Measurements from ENCODE around the gene RBBP7. TPM values are rescaled to one million over a fixed set of nuclear protein-coding genes. Genes with fewer than 3 reads are reported as not detected.

The RBBP7 gene
- 170 TPM for polyA plus RNA-seq

- Mint-ChIP-seq H3K36me3 (peaks cover 2% of the 10 kb centered on the region), H3K27me3 (peaks cover 23% of the 10 kb centered on the region), H3K9me3 (no peaks in the 10 kb centered on the region), H3K4me3 (peak within 1 kb of the TSS; percentile 95 to 100 (median 98)), H3K4me1 (peaks cover 26 to 39% (median 37%) of the 10 kb centered on the region in 3 donors), H3K27ac (peak within 1 kb of the TSS; percentile 98 to 99 (median 99))
Observed at GRCh38 chrX:16870095-16870861, at the start of gene RBBP7. Gene RBBP7, minus strand, starts transcription at chrX:16870362. Its CDS starts 309 bp downstream, at chrX:16870053.

- no peaks in the 10 kb centered on the region for H3K9me3 Mint-ChIP-seq
- no peaks in the 10 kb centered on the region for H3K4me1 Mint-ChIP-seq
- no peak overlapping the region for H3K27ac Mint-ChIP-seq
- no peak overlapping the region for H3K4me3 Mint-ChIP-seq
- H3K27me3 Mint-ChIP-seq = peaks cover 11% of the 10 kb centered on the region
- H3K36me3 Mint-ChIP-seq = no peaks in the 10 kb centered on the region
Observed at GRCh38 chrX:16918979-16919378, 48.8 kb upstream of the RBBP7 start.

GRCh38 chrX:16917120-16917519 is 47.0 kb upstream of the RBBP7 start:
- no peak overlapping the region for H3K4me3 Mint-ChIP-seq
- H3K27ac Mint-ChIP-seq = no peak overlapping the region
- peaks cover 11% of the 10 kb centered on the region for H3K27me3 Mint-ChIP-seq
- H3K9me3 Mint-ChIP-seq = no peaks in the 10 kb centered on the region
- H3K4me1 Mint-ChIP-seq = no peaks in the 10 kb centered on the region
- no peaks in the 10 kb centered on the region for H3K36me3 Mint-ChIP-seq

GRCh38 chrX:16916561-16916960 is 46.4 kb upstream of the RBBP7 start:
- Mint-ChIP-seq H3K4me1 (no peaks in the 10 kb centered on the region), H3K36me3 (no peaks in the 10 kb centered on the region), H3K4me3 (no peak overlapping the region), H3K27ac (no peak overlapping the region), H3K9me3 (no peaks in the 10 kb centered on the region), H3K27me3 (peaks cover 8% of the 10 kb centered on the region)

- H3K27me3 Mint-ChIP-seq = peaks cover 7% of the 10 kb centered on the region
- no peak overlapping the region for H3K4me3 Mint-ChIP-seq
- no peaks in the 10 kb centered on the region for H3K9me3 Mint-ChIP-seq
- H3K4me1 Mint-ChIP-seq = no peaks in the 10 kb centered on the region
- H3K27ac Mint-ChIP-seq = no peak overlapping the region
- H3K36me3 Mint-ChIP-seq = no peaks in the 10 kb centered on the region
Observed at GRCh38 chrX:16914058-16914457, 43.9 kb upstream of the RBBP7 start.

GRCh38 chrX:16910376-16910775 is 40.2 kb upstream of the RBBP7 start:
- Mint-ChIP-seq H3K36me3 (no peaks in the 10 kb centered on the region), H3K27me3 (peaks cover 5% of the 10 kb centered on the region)

GRCh38 chrX:16903274-16904022 is 33.3 kb upstream of the RBBP7 start:
- Mint-ChIP-seq H3K27me3 (peaks cover 10% of the 10 kb centered on the region), H3K9me3 (peaks cover 0 to 1% (median 0%) of the 10 kb centered on the region in 3 donors), H3K4me1 (no peaks in the 10 kb centered on the region), H3K27ac (no peak overlapping the region), H3K4me3 (peak overlapping the region in 2 of 4 donors; percentile 2 to 8), H3K36me3 (no peaks in the 10 kb centered on the region)

More at GRCh38 chrX:16910376-16910775, 40.2 kb upstream of the RBBP7 start:
- no peak overlapping the region for H3K4me3 Mint-ChIP-seq
- H3K9me3 Mint-ChIP-seq = no peaks in the 10 kb centered on the region
- no peaks in the 10 kb centered on the region for H3K4me1 Mint-ChIP-seq
- no peak overlapping the region for H3K27ac Mint-ChIP-seq

GRCh38 chrX:16897445-16897844 is 27.3 kb upstream of the RBBP7 start:
- no peaks in the 10 kb centered on the region for H3K36me3 Mint-ChIP-seq
- no peaks in the 10 kb centered on the region for H3K9me3 Mint-ChIP-seq
- peaks cover 0 to 7% (median 5%) of the 10 kb centered on the region in 3 donors for H3K4me1 Mint-ChIP-seq
- H3K4me3 Mint-ChIP-seq = no peak overlapping the region
- peaks cover 18% of the 10 kb centered on the region for H3K27me3 Mint-ChIP-seq
- no peak overlapping the region for H3K27ac Mint-ChIP-seq

- Mint-ChIP-seq H3K4me1 (peaks cover 0 to 7% (median 5%) of the 10 kb centered on the region in 3 donors), H3K36me3 (no peaks in the 10 kb centered on the region), H3K9me3 (no peaks in the 10 kb centered on the region), H3K27me3 (peaks cover 22% of the 10 kb centered on the region), H3K4me3 (peak overlapping the region in 1 of 4 donors; percentile 32), H3K27ac (peak overlapping the region in 1 of 3 donors; percentile 50)
Observed at GRCh38 chrX:16892504-16893362, 22.6 kb upstream of the RBBP7 start.

- Mint-ChIP-seq H3K36me3 (no peaks in the 10 kb centered on the region), H3K9me3 (peaks cover 0 to 3% (median 0%) of the 10 kb centered on the region in 3 donors), H3K27me3 (peaks cover 14% of the 10 kb centered on the region), H3K4me3 (peak overlapping the region in 3 of 4 donors; percentile 29 to 49 (median 48)), H3K4me1 (peaks cover 14 to 15% (median 14%) of the 10 kb centered on the region in 3 donors), H3K27ac (peak overlapping the region; percentile 37 to 53 (median 41))
Observed at GRCh38 chrX:16885628-16886027, 15.5 kb upstream of the RBBP7 start.

- Mint-ChIP-seq H3K36me3 (no peaks in the 10 kb centered on the region), H3K9me3 (peaks cover 0 to 3% (median 0%) of the 10 kb centered on the region in 3 donors), H3K27ac (peak overlapping the region in 2 of 3 donors; percentile 69 to 83), H3K4me3 (peak overlapping the region in 2 of 4 donors; percentile 83 to 92), H3K4me1 (peaks cover 14 to 15% (median 14%) of the 10 kb centered on the region in 3 donors), H3K27me3 (peaks cover 12% of the 10 kb centered on the region)
Observed at GRCh38 chrX:16883487-16883804, 13.3 kb upstream of the RBBP7 start.

GRCh38 chrX:16882702-16883486 is 12.7 kb upstream of the RBBP7 start:
- no peaks in the 10 kb centered on the region for H3K36me3 Mint-ChIP-seq
- H3K27ac Mint-ChIP-seq = peak overlapping the region; percentile 69 to 84 (median 83)
- H3K9me3 Mint-ChIP-seq = peaks cover 0 to 3% (median 0%) of the 10 kb centered on the region in 3 donors
- peaks cover 14 to 15% (median 14%) of the 10 kb centered on the region in 3 donors for H3K4me1 Mint-ChIP-seq
- H3K4me3 Mint-ChIP-seq = peak overlapping the region; percentile 74 to 92 (median 86)
- peaks cover 10% of the 10 kb centered on the region for H3K27me3 Mint-ChIP-seq

GRCh38 chrX:16882169-16882568 is 12.0 kb upstream of the RBBP7 start:
- Mint-ChIP-seq H3K4me1 (peaks cover 14 to 15% (median 14%) of the 10 kb centered on the region in 3 donors), H3K36me3 (no peaks in the 10 kb centered on the region), H3K27me3 (peaks cover 10% of the 10 kb centered on the region), H3K9me3 (peaks cover 0 to 3% (median 0%) of the 10 kb centered on the region in 3 donors), H3K4me3 (peak overlapping the region; percentile 30 to 92 (median 78)), H3K27ac (peak overlapping the region in 2 of 3 donors; percentile 69 to 84)

- no peak overlapping the region for H3K4me3 Mint-ChIP-seq
- H3K36me3 Mint-ChIP-seq = no peaks in the 10 kb centered on the region
- peaks cover 23% of the 10 kb centered on the region for H3K27me3 Mint-ChIP-seq
Observed at GRCh38 chrX:16876696-16877095, 6.5 kb upstream of the RBBP7 start.

More at GRCh38 chrX:16876696-16877095, 6.5 kb upstream of the RBBP7 start:
- peaks cover 8 to 13% (median 12%) of the 10 kb centered on the region in 3 donors for H3K4me1 Mint-ChIP-seq
- no peak overlapping the region for H3K27ac Mint-ChIP-seq
- no peaks in the 10 kb centered on the region for H3K9me3 Mint-ChIP-seq

Data from IgD-negative memory B cell (primary cell).